GM18861 (cell line): Measurements from ENCODE around the gene ANKRD35.
A peak's percentile ranks its signal among the peaks of the same experiment; 100 is the strongest.

Source experiments
- ATAC-seq: cut with Tn5 transposase; IDR thresholded peaks from one replicate; pipeline ENCODE4 v1.9.1; 2021; ENCODE audit not compliant: unreplicated experiment

Gene ANKRD35

GRCh38 chr1:145897969-145898368, 12.3 kb upstream of the ANKRD35 start:
- no peak for ATAC-seq

- ATAC-seq: no peak
Measured at GRCh38 chr1:145895471-145895870, 9.8 kb upstream of the ANKRD35 start.

- no peak for ATAC-seq
Measured at GRCh38 chr1:145893306-145894055, 7.8 kb upstream of the ANKRD35 start.

- no peak for ATAC-seq
Measured at GRCh38 chr1:145892486-145893087, 6.9 kb upstream of the ANKRD35 start.

- ATAC-seq: no peak
Measured at GRCh38 chr1:145891587-145892485, 6.2 kb upstream of the ANKRD35 start.

GRCh38 chr1:145891143-145891542, 5.5 kb upstream of the ANKRD35 start:
- no peak for ATAC-seq

- no peak for ATAC-seq
Measured at GRCh38 chr1:145889722-145890121, 4.1 kb upstream of the ANKRD35 start.

- ATAC-seq: no peak
Measured at GRCh38 chr1:145887631-145888030, 2.0 kb upstream of the ANKRD35 start.

- no peak for ATAC-seq
Measured at GRCh38 chr1:145886816-145887215, 1.1 kb upstream of the ANKRD35 start.

GRCh38 chr1:145886390-145886789, 724 bp upstream of the ANKRD35 start:
- ATAC-seq: no peak

- no peak for ATAC-seq
Measured at GRCh38 chr1:145884675-145885074, 991 bp downstream of the ANKRD35 start.

- no peak for ATAC-seq
Measured at GRCh38 chr1:145879775-145880174, 5.9 kb downstream of the ANKRD35 start.

GRCh38 chr1:145878724-145879123, 6.9 kb downstream of the ANKRD35 start:
- ATAC-seq: no peak

- no peak for ATAC-seq
Measured at GRCh38 chr1:145877923-145878486, 7.7 kb downstream of the ANKRD35 start.

- ATAC-seq: no peak
Measured at GRCh38 chr1:145874646-145875045, 11.0 kb downstream of the ANKRD35 start.

- no peak for ATAC-seq
Measured at GRCh38 chr1:145871994-145872924, 13.4 kb downstream of the ANKRD35 start.

GRCh38 chr1:145868232-145868631, 17.4 kb downstream of the ANKRD35 start:
- no peak for ATAC-seq

GRCh38 chr1:145863282-145864018, 22.2 kb downstream of the ANKRD35 start:
- no peak for ATAC-seq

GRCh38 chr1:145859491-145860023, 26.1 kb downstream of the ANKRD35 start:
- ATAC-seq: peak; percentile 63
